ENCODE data around the gene SAP130. TPM values are rescaled to one million over a fixed set of nuclear protein-coding genes. Genes with fewer than 3 reads are reported as not detected.

SAP130 gene
- total RNA-seq, 6 experiments from 2014 or later, result 20.3 to 25.3 (median 22.4) TPM

GRCh38 chr2:127984551-127984950 lies 43.3 kb downstream of the SAP130 start:
- H3K4me1 Mint-ChIP-seq (ENCODE audit: low read depth), result peaks cover 11% of the 10 kb centered on the region

GRCh38 chr2:127969446-127969845 lies 58.4 kb downstream of the SAP130 start:
- no peak for TF ChIP-seq CTCF (IDR thresholded peaks at IDR 0.05)
- no peaks in the 10 kb centered on the region for H3K9me3 Mint-ChIP-seq
- DNase-seq, result no peak
- peaks cover 30% of the 10 kb centered on the region for H3K36me3 Mint-ChIP-seq (ENCODE audit: low read depth)
- no peaks in the 10 kb centered on the region; the same call in 1 of the 2 replicates for H3K27me3 Mint-ChIP-seq (ENCODE audit: insufficient read depth)
- no peaks in the 10 kb centered on the region for H3K4me1 Mint-ChIP-seq (ENCODE audit: low read depth)
- no peak overlapping the region for H3K27ac Mint-ChIP-seq
- no peak overlapping the region for H3K4me3 Mint-ChIP-seq

More at GRCh38 chr2:127984551-127984950, 43.3 kb downstream of the SAP130 start:
- Mint-ChIP-seq H3K27me3 (ENCODE audit: insufficient read depth) (no peaks in the 10 kb centered on the region), H3K9me3 (no peaks in the 10 kb centered on the region), H3K27ac (no peak overlapping the region), H3K36me3 (ENCODE audit: low read depth) (peaks cover 46% of the 10 kb centered on the region), H3K4me3 (no peak overlapping the region)
- no peak for TF ChIP-seq CTCF (IDR thresholded peaks at IDR 0.05)
- no peak for DNase-seq

GRCh38 chr2:127968610-127969339 lies 59.1 kb downstream of the SAP130 start:
- Mint-ChIP-seq H3K27me3 (ENCODE audit: insufficient read depth) (no peaks in the 10 kb centered on the region; the same call in 1 of the 2 replicates), H3K27ac (no peak overlapping the region), H3K36me3 (ENCODE audit: low read depth) (peaks cover 32% of the 10 kb centered on the region), H3K4me1 (ENCODE audit: low read depth) (no peaks in the 10 kb centered on the region), H3K9me3 (no peaks in the 10 kb centered on the region), H3K4me3 (no peak overlapping the region)
- TF ChIP-seq CTCF (IDR thresholded peaks at IDR 0.05), result no peak
- DNase-seq, result no peak

- Mint-ChIP-seq H3K4me3 (no peak overlapping the region), H3K27ac (no peak overlapping the region), H3K27me3 (ENCODE audit: insufficient read depth) (peaks cover 2% of the 10 kb centered on the region; the same call in 1 of the 2 replicates), H3K4me1 (ENCODE audit: low read depth) (peaks cover 5% of the 10 kb centered on the region; the same call in 1 of the 2 replicates), H3K9me3 (no peaks in the 10 kb centered on the region), H3K36me3 (ENCODE audit: low read depth) (peaks cover 25% of the 10 kb centered on the region)
- TF ChIP-seq CTCF (IDR thresholded peaks at IDR 0.05), result no peak
- DNase-seq, result no peak
Measured at GRCh38 chr2:127961729-127962128, 66.1 kb downstream of the SAP130 start.

GRCh38 chr2:127957240-127957639 lies 70.6 kb downstream of the SAP130 start:
- no peak for DNase-seq
- Mint-ChIP-seq H3K36me3 (ENCODE audit: low read depth) (peaks cover 19% of the 10 kb centered on the region), H3K9me3 (no peaks in the 10 kb centered on the region), H3K27me3 (ENCODE audit: insufficient read depth) (peaks cover 2% of the 10 kb centered on the region; the same call in 1 of the 2 replicates), H3K4me1 (ENCODE audit: low read depth) (peaks cover 5% of the 10 kb centered on the region; the same call in 1 of the 2 replicates), H3K27ac (no peak overlapping the region), H3K4me3 (no peak overlapping the region)
- TF ChIP-seq CTCF (IDR thresholded peaks at IDR 0.05), result no peak

Measured in HFFc6 (cell line).